Heart left ventricle (tissue), 16 donors: Measurements from ENCODE around the gene MCTP2. TPM values are rescaled to one million over a fixed set of nuclear protein-coding genes. Genes with fewer than 3 reads are reported as not detected.

Source experiments
- ATAC-seq, 4 donors: fragments of 200-7000 bp; cut with Tn5 transposase; one replicate each; pipeline ENCODE4 v1.9.1; 2020 to 2022; ENCODE audit warnings: moderate library complexity in 4 of 4, mild to moderate bottlenecking in 3 of 4, moderate number of reproducible peaks in 1 of 4
- DNase-seq, 5 donors: peaks; one replicate each; pipeline ENCODE4 v3.0.0-alpha.2; 2020
- H3K27ac ChIP-seq, 12 donors: fragments of 200-600 bp; sonication (generic) in 4 of 12; one replicate each; pipeline versions ENCODE4 v1.5.0 to v1.8.0; 2016 to 2022; ENCODE audit warnings: mild to moderate bottlenecking in 2 of 12
- H3K27me3 ChIP-seq, 9 donors: fragments of 200-600 bp; sonication (generic) in 2 of 9; one replicate each; pipeline versions ENCODE4 v1.5.1 to v1.8.0; 2016 to 2022; ENCODE audit warnings: mild to moderate bottlenecking in 3 of 9
- H3K36me3 ChIP-seq, 9 donors: fragments of 200-600 bp; sonication (generic) in 2 of 9; one replicate each; pipeline versions ENCODE4 v1.5.0 to v1.8.0; 2018 to 2022; ENCODE audit warnings: mild to moderate bottlenecking in 2 of 9
- H3K4me1 ChIP-seq, 12 donors: fragments of 200-600 bp; sonication (generic) in 4 of 12; one replicate each; pipeline versions ENCODE4 v1.5.0 to v1.8.0; 2016 to 2022; ENCODE audit warnings: mild to moderate bottlenecking in 3 of 12
- H3K4me3 ChIP-seq, 12 donors: fragments of 200-600 bp; sonication (generic) in 4 of 12; one replicate each; pipeline versions ENCODE4 v1.5.0 to v1.8.0; 2017 to 2022; ENCODE audit warnings: mild to moderate bottlenecking in 9 of 12, moderate library complexity in 4 of 12
- H3K9me3 ChIP-seq, 12 donors: fragments of 200-600 bp; sonication (generic) in 4 of 12; one replicate each; pipeline versions ENCODE4 v1.5.0 to v1.8.0; 2016 to 2022; ENCODE audit warnings: mild to moderate bottlenecking in 1 of 12
- CTCF ChIP-seq, 12 donors: fragments of 200-600 bp; sonication (generic) in 4 of 12; IDR thresholded peaks; one replicate each; pipeline versions ENCODE4 v1.5.0 to v1.8.0; 2018 to 2022; ENCODE audit warnings: antibody characterized with exemption in 12 of 12, mild to moderate bottlenecking in 5 of 12
- POLR2A ChIP-seq, 2 donors: fragments of 450-650 bp; IDR thresholded peaks; one replicate each; pipeline ENCODE4 v1.6.1; 2017; ENCODE audit warnings: antibody characterized with exemption in 2 of 2, mild to moderate bottlenecking in 2 of 2, moderate library complexity in 2 of 2
- WGBS, 4 donors: extraction: QIAGEN DNeasy Blood & Tissue Kit in 2 of 4; methylation state at CpG; one replicate each; pipeline versions ENCODE4 v1.1.5 to v1.1.7; 2013 to 2018; 5-methylcytosine and 5-hydroxymethylcytosine counted together
- intact Hi-C, 10 donors: fragments of 100-400 bp; cut with DNase I; formaldehyde crosslinking; loops; one replicate each; pipeline versions ENCODE4 v1.11.1 to v1.14.2; 2022
- polyA plus RNA-seq, 2 donors: library from polyadenylated mRNA; stranded (reverse); fragments of 200-250 nt; gene quantifications; one replicate each; pipeline ENCODE4 v1.2.3, GENCODE V29; 2013
- total RNA-seq, 9 donors: library from RNA; depleted of rRNA in 2 of 9; stranded (reverse); fragments of >200 nt in 2 of 9; fragmentation: NEBNext Ultra II Directional in 3 of 9; extraction: Animal tissue kit (Norgen Biotek cat#: 25700) in 3 of 9; gene quantifications; one replicate each; pipeline versions ENCODE4 v1.1.0 to v1.2.4, GENCODE V29; 2016 to 2023
- donor health status: ischemic (EF 13 %, LVEDD 7.1; RV severe dilation, severe dysfunction).
- donor health status: healthy with polysubstance abuse.
- donor health status: DM: no; HTN: yes; CAD: no.
- donor health status: DM: no; HTN: no; CAD: no.
- donor health status: ischemic (EF 25% LVEDD 6.9; RV normal size, moderate dysfunction).
- donor health status: ischemic (EF 25% LVEDD 5.7; RV mildly dilated, moderate dysfunction).
- donor health status: healthy.
- donor health status: DM: yes; HTN: yes; CAD: no.
- donor health status: ischemic (EF 35%, LVEDD 5.7; RV mildly dilated, moderate dysfunction).
- donor health status: nonischemic (EF 11% LVEDD 7.7; RV severe dilation, severe dysfunction).
- donor health status: DM: yes; HTN: yes; CAD: no.
- donor health status: PGD.
- donor health status: ischemic (EF 29% LVEDD 5.4; RV normal size, mild dysfunction).
- donor health status: nonischemic (EF 23%, LVEDD 6.1; RV moderate dilation, normal function).

The MCTP2 gene
- total and polyA plus RNA-seq, 11 donors, result 0.35 to 12.1 (median 2.0) TPM

DNA sequence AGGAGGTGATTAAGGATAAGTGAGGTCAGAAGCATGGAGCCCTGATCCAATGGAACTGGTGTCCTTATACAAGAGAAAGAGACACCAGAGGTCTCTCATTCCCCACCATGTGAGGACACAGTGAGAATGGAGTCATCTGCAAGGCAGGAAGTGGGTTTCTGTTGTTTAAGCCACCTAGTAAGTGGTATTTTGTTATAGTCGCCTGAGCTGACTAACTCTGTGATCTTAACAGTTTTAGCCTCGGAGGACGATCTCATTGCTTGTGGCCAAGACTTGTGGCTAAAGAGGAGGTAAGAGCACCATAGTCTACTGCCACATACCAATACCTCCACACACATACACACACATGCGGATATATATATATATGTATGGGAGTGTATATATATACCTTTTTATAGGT, 73.8 kb downstream of the MCTP2 start:
- H3K27ac ChIP-seq, result no peak overlapping the region
- TF ChIP-seq CTCF (IDR thresholded peaks at IDR 0.05) (no peak), POLR2A (IDR thresholded peaks at IDR 0.05) (no peak)
- intact Hi-C loops, result loop anchor here in 1 of 10 donors (10.0 kb wide), 1 partner anchor 50 kb away; no protein-coding TSS in a partner anchor
- H3K36me3 ChIP-seq, result no peaks in the 10 kb centered on the region
- 87 to 95% (median 90%) methylated on average over 4 of the region's 4 CpGs for WGBS, 4 donors
- peaks cover 0 to 4% (median 0%) of the 10 kb centered on the region in 12 donors for H3K4me1 ChIP-seq
- no peak overlapping the region for H3K4me3 ChIP-seq
- DNase-seq (no peak), ATAC-seq (no peak)
- no peaks in the 10 kb centered on the region for H3K9me3 ChIP-seq
- peaks cover 0 to 5% (median 0%) of the 10 kb centered on the region in 9 donors for H3K27me3 ChIP-seq

DNA sequence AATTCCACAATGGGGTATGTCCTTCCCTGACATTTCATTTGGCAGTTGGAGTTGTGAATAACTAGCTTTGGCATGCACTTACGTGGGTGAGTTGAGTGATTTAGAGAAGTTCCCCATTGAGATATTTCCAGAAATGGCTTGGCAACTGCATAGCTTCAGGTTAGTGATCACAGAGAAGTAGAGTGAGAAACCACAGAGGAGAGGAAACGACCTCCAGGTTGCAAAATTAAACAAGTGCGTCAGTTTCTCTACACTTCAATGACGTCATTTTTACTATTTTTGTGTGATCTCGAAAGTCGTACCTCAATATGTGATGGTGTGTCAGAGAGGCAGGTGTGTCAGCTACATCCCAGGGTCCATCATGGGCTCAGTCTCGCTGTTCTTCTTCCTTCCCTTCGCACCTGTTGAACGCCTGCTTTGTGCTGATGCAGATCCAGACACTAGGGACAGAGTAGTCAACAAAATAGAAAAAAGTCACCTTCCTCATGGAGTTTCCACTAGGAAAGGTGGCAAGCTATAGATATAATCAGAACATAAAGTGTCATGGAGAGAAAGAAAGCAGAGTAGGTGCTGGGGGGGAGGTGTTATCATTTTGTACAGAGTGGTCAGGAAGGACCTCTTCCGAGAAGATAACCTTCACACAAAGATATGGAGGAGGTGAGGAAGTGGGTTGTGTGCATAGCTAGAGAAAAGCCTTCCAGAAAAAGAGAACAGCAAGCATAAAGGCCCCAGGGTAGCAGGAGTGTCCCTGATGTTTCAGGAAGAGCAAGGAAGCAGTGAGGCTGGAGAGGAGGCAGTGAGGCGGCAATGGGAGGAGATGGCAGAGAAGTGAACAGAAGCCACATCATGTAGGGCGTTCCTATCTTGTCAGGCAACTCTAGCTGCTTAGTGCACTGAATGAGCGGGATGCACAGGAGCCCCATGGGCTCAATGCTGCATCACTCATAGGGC, 75.6 kb downstream of the MCTP2 start:
- 59 to 65% (median 65%) methylated on average over 13 of the region's 13 CpGs for WGBS, 4 donors
- no peaks in the 10 kb centered on the region for H3K4me1 ChIP-seq
- no peaks in the 10 kb centered on the region for H3K36me3 ChIP-seq
- H3K9me3 ChIP-seq, result no peaks in the 10 kb centered on the region
- no peak overlapping the region for H3K27ac ChIP-seq
- TF ChIP-seq CTCF (IDR thresholded peaks at IDR 0.05), result no peak
- intact Hi-C loops, result loop anchor here in 1 of 10 donors (10.0 kb wide), 1 partner anchor 52 kb away; no protein-coding TSS in a partner anchor
- peaks cover 0 to 4% (median 0%) of the 10 kb centered on the region in 9 donors for H3K27me3 ChIP-seq
- DNase-seq, result no peak
- no peak overlapping the region for H3K4me3 ChIP-seq
- ATAC-seq, result no peak

- ATAC-seq, result no peak
- TF ChIP-seq CTCF (IDR thresholded peaks at IDR 0.05), result no peak
- no peak for TF ChIP-seq POLR2A (IDR thresholded peaks at IDR 0.05)
- intact Hi-C loops, result loop anchor here in 1 of 10 donors (10.0 kb wide), 1 partner anchor 78 kb away; the partner anchor contains the start of gene MCTP2
Observed at GRCh38 chr15:94312946-94313345, 81.6 kb downstream of the MCTP2 start.

DNA sequence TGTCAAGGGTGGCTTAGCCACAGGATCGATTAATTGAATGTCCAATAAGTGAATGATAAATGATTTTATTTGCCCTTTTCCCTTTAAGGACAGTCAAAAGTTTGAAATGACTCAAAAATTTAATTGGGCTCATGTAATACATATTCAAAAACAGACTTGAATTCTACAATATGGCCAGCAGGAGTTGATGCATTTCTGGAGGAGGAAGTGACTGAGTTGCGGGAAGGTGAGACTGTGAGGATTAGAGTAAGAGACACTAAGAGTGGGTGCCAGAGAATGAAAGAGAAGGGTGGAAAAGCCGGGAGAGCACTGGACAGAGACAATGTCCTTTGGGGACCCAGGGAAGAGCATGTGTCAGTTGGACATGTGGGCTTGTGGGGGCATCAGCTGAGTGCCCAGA, 83.3 kb downstream of the MCTP2 start:
- intact Hi-C loops, result loop anchor here in 2 of 10 donors (5.0 to 10.0 kb wide), 2 partner anchors 80 to 132 kb away; partner anchors contain the start of gene MCTP2 (in 1 of the 2)

More at GRCh38 chr15:94312946-94313345, 81.6 kb downstream of the MCTP2 start:
- DNase-seq, result no peak
- WGBS, 4 donors, result 64 to 82% (median 76%) methylated on average over 4 to 5 of the region's 5 CpGs
- no peaks in the 10 kb centered on the region for H3K36me3 ChIP-seq
- peaks cover 0 to 2% (median 0%) of the 10 kb centered on the region in 9 donors for H3K27me3 ChIP-seq
- peaks cover 0 to 5% (median 0%) of the 10 kb centered on the region in 12 donors for H3K9me3 ChIP-seq
- H3K4me3 ChIP-seq, result no peak overlapping the region
- H3K4me1 ChIP-seq, result no peaks in the 10 kb centered on the region
- H3K27ac ChIP-seq, result no peak overlapping the region

More for the DNA sequence above, 83.3 kb downstream of the MCTP2 start:
- peaks cover 0 to 5% (median 0%) of the 10 kb centered on the region in 12 donors for H3K9me3 ChIP-seq
- H3K4me3 ChIP-seq, result no peak overlapping the region
- H3K36me3 ChIP-seq, result no peaks in the 10 kb centered on the region
- no peak overlapping the region for H3K27ac ChIP-seq
- peaks cover 0 to 2% (median 0%) of the 10 kb centered on the region in 9 donors for H3K27me3 ChIP-seq
- WGBS, 4 donors, result 76 to 86% (median 80%) methylated on average over 3 of the region's 3 CpGs
- H3K4me1 ChIP-seq, result no peaks in the 10 kb centered on the region
- ATAC-seq (no peak), DNase-seq (no peak)
- TF ChIP-seq CTCF (IDR thresholded peaks at IDR 0.05) (no peak), POLR2A (IDR thresholded peaks at IDR 0.05) (no peak)
